Body of pancreas (tissue), 4 donors: ENCODE measurements around the gene MPG.

ENCODE experiments used
- POLR2A ChIP-seq, 3 donors: fragments of 450-650 bp; IDR thresholded peaks; one replicate each; pipeline ENCODE4 v1.6.1; 2016; ENCODE audit warnings: antibody characterized with exemption in 3 of 3, mild to moderate bottlenecking in 2 of 3
- TF ChIP-seq, protein P1 (sequence below), 7 experiments: fragments of 450-650 bp in 4 of 7; fragments of 200-600 bp in 3 of 7; sonication (generic) in 3 of 7; IDR thresholded peaks; one replicate each; pipeline ENCODE4 v1.5.1; 2016 to 2019; ENCODE audit warnings: antibody characterized with exemption in 7 of 7

DNA sequence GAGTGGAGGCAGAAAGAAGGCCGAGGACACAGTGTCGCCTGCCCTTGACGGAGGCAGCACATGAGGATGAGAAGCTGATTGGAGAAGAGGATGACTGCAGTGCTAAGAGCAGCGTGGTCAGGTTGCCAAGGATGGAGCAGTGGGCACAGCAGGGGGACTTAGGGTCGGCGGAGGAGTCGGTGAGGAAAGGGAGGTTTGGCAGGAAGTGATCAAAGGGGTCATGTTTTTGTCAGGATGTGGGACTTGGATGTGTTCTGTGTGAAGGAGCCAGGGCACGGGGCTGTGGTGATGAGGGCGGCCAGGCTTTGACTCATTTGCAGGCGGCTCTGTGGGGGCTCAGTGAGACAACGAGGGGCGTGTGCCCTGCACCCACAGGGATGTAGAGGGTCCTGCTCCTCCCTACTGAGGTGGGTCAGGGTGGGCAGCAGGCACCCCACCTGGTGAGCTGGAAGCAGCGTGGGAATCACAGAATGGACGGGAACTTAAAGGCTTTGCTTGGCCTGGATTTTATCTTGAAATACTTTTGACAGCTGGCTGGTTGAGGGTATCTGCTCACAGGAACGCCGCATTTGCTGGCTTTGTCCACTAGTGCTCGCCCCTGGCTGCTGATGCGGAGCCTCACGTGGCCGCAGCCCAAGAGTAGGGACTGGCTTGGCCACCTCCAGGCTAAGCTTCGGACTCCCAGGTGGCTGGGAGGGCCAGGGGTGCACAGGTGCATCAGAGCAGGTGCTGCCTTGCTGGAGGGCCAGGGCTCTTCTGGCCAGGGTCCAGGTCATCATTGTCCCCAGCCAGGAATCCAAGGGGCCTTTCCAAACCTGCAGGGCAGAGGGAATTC is 6.0 kb downstream of the MPG start:
- TF ChIP-seq, protein P1, sequence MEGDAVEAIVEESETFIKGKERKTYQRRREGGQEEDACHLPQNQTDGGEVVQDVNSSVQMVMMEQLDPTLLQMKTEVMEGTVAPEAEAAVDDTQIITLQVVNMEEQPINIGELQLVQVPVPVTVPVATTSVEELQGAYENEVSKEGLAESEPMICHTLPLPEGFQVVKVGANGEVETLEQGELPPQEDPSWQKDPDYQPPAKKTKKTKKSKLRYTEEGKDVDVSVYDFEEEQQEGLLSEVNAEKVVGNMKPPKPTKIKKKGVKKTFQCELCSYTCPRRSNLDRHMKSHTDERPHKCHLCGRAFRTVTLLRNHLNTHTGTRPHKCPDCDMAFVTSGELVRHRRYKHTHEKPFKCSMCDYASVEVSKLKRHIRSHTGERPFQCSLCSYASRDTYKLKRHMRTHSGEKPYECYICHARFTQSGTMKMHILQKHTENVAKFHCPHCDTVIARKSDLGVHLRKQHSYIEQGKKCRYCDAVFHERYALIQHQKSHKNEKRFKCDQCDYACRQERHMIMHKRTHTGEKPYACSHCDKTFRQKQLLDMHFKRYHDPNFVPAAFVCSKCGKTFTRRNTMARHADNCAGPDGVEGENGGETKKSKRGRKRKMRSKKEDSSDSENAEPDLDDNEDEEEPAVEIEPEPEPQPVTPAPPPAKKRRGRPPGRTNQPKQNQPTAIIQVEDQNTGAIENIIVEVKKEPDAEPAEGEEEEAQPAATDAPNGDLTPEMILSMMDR (IDR thresholded peaks at IDR 0.05), result no peak
- TF ChIP-seq POLR2A (IDR thresholded peaks at IDR 0.05), result no peak
